ENCODE results near the gene KRT33A. TPM values are rescaled to one million over a fixed set of nuclear protein-coding genes. Genes with fewer than 3 reads are reported as not detected.

Gene KRT33A
- total RNA-seq, 6 experiments from 2014 or later: not detected

DNA sequence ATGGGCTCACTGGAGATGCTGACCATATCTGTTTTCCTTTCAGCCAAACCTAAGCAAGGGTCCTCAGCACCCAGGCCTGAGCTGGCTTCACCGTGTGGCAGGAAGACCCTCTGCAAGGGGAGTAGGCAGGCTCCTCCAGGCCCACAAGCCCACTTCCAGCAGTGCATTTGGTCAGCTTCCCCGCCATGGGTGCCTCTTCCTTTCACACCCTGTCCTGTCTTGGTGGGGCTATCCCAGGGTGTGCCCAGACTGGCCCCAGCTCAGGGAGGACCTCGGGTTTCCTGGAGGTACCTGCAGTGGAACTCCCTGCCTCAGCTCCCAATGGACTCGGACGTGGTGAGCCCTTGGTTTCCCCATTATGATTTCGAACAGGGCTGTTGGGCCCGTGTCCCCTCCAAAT lies 22.4 kb downstream of the KRT33A start:
- DNase-seq: no peak
- Mint-ChIP-seq H3K9me3 (no peaks in the 10 kb centered on the region), H3K36me3 (ENCODE audit: low read depth) (no peaks in the 10 kb centered on the region), H3K4me3 (no peak overlapping the region), H3K27ac (no peak overlapping the region), H3K4me1 (ENCODE audit: low read depth) (peaks cover 19% of the 10 kb centered on the region), H3K27me3 (ENCODE audit: insufficient read depth) (no peaks in the 10 kb centered on the region; the same call in 1 of the 2 replicates)
- no peak for TF ChIP-seq CTCF (IDR thresholded peaks at IDR 0.05)

DNA sequence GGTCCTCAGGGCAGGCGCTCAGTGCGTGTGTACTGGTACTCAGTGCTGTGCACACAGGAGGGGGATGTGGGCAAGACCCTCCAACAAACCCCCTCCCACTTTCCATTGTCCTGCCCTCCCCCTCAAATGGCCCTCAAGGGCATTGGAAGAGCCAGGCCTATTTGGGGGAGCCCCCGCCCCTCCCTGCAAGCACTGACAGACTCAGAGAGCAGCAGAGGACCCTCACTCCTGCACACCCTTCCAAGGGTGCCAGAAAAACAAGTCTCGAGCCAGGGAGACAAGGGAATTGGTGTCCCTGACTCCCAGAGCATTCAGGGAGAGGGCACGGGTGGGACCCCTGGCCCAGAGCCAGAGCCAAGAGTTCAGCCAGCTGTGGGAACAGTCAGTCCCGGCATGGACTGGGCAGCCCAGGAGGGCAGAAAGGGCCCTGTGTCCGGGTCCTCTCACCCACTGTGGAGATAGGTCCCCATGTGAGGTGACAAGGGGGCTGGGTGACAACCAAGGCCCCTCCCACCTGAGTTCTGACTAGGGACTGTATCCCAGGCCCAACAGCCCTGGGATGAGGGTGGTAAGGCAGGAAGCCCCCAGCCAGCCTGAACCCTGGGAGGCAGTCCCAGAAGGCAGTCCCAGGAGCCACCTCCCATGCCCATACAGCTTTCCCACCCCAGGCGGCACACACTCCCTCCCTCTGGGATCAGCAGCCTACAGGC lies 23.1 kb downstream of the KRT33A start:
- Mint-ChIP-seq H3K36me3 (ENCODE audit: low read depth) (no peaks in the 10 kb centered on the region), H3K4me1 (ENCODE audit: low read depth) (peaks cover 25% of the 10 kb centered on the region), H3K9me3 (no peaks in the 10 kb centered on the region), H3K27ac (no peak overlapping the region), H3K27me3 (ENCODE audit: insufficient read depth) (no peaks in the 10 kb centered on the region; the same call in 1 of the 2 replicates), H3K4me3 (no peak overlapping the region)
- no peak for TF ChIP-seq CTCF (IDR thresholded peaks at IDR 0.05)
- no peak for DNase-seq

GRCh38 chr17:41326173-41327145 lies 24.2 kb downstream of the KRT33A start:
- Mint-ChIP-seq H3K4me3 (no peak overlapping the region), H3K36me3 (ENCODE audit: low read depth) (no peaks in the 10 kb centered on the region), H3K4me1 (ENCODE audit: low read depth) (peaks cover 35% of the 10 kb centered on the region), H3K9me3 (no peaks in the 10 kb centered on the region), H3K27me3 (ENCODE audit: insufficient read depth) (no peaks in the 10 kb centered on the region; the same call in 1 of the 2 replicates), H3K27ac (no peak overlapping the region)
- no peak for TF ChIP-seq CTCF (IDR thresholded peaks at IDR 0.05)
- no peak for DNase-seq

DNA sequence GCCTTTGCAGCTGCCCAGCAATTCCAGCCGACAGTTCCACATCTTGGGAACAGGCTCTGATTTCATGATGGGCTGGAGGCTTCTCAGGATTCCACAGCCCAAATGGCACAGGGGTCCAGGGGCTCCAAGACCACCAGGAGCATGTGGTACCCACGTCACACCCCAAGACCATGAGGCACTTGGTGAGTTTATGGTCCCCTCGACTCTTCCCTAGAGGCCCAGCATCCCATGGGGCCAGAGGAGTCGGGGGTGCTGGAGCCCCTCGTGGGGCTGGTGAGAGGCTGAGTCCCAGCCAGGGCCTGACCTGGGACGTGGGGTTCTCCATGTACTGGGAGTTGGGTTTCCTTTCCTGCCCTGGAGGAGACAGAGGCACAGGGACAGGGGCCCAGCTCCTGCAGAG lies 25.0 kb downstream of the KRT33A start:
- Mint-ChIP-seq H3K27ac (no peak overlapping the region), H3K27me3 (ENCODE audit: insufficient read depth) (no peaks in the 10 kb centered on the region; the same call in 1 of the 2 replicates), H3K36me3 (ENCODE audit: low read depth) (peaks cover 5% of the 10 kb centered on the region), H3K4me1 (ENCODE audit: low read depth) (peaks cover 35% of the 10 kb centered on the region), H3K4me3 (no peak overlapping the region), H3K9me3 (peaks cover 1% of the 10 kb centered on the region; the same call in 1 of the 2 replicates)
- TF ChIP-seq CTCF (IDR thresholded peaks at IDR 0.05): no peak
- no peak for DNase-seq

DNA sequence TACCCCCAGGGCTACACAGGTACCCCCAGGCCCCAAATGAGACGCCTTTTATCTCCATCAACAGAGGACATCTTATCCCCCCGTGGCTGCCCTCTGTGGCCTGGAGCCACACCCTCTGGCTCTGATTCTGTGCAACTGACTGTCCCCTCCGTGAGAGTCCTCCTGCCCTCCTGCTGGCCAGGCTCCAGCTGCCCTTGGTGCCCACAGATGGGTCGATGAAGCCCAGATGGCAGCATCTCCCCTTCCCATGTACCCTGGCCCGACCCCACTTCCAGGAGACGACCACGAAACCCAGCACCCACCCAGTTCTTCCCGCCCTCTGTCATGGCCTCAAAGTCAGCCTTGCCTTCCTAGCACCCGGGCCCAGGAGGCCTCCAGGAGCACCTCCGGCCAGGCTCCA lies 25.5 kb downstream of the KRT33A start:
- no peak for DNase-seq
- Mint-ChIP-seq H3K4me3 (no peak overlapping the region), H3K9me3 (peaks cover 6% of the 10 kb centered on the region), H3K36me3 (ENCODE audit: low read depth) (peaks cover 10% of the 10 kb centered on the region), H3K4me1 (ENCODE audit: low read depth) (peaks cover 35% of the 10 kb centered on the region), H3K27ac (no peak overlapping the region), H3K27me3 (ENCODE audit: insufficient read depth) (no peaks in the 10 kb centered on the region; the same call in 1 of the 2 replicates)
- TF ChIP-seq CTCF (IDR thresholded peaks at IDR 0.05): no peak
